NK-92 (cell line): ENCODE measurements around the gene RCC2.
"Not testable (repeated sequence)": the region's sequence is repeated elsewhere in the genome, so short reads cannot be mapped to it uniquely, and the experiment has no call there.

Source experiments
- DNase-seq: peaks from one replicate; lab custom pipeline; 2025; ENCODE audit not compliant: unreplicated experiment; lab: John Stamatoyannopoulos, UW

The RCC2 gene

GRCh38 chr1:17422461-17422860 lies 17.0 kb downstream of the RCC2 start:
- DNase-seq, result no peak

- DNase-seq, result no peak
Observed at GRCh38 chr1:17420391-17420918, 19.0 kb downstream of the RCC2 start.

- no peak for DNase-seq
Observed at GRCh38 chr1:17419626-17420328, 19.7 kb downstream of the RCC2 start.

GRCh38 chr1:17416389-17416788 lies 23.1 kb downstream of the RCC2 start:
- no peak for DNase-seq

- no peak for DNase-seq
Observed at GRCh38 chr1:17414022-17414421, 25.5 kb downstream of the RCC2 start.

- DNase-seq, result no peak
Observed at GRCh38 chr1:17412093-17412870, 27.2 kb downstream of the RCC2 start.

- no peak for DNase-seq
Observed at GRCh38 chr1:17409391-17409811, 30.1 kb downstream of the RCC2 start.

- DNase-seq, result not testable (repeated sequence)
Observed at GRCh38 chr1:17407786-17408514, 31.5 kb downstream of the RCC2 start.

GRCh38 chr1:17406760-17407475 lies 32.6 kb downstream of the RCC2 start:
- DNase-seq, result not testable (repeated sequence)

- no peak for DNase-seq
Observed at GRCh38 chr1:17405898-17406759, 33.3 kb downstream of the RCC2 start.

GRCh38 chr1:17404820-17405219 lies 34.7 kb downstream of the RCC2 start:
- DNase-seq, result no peak

GRCh38 chr1:17404034-17404684 lies 35.3 kb downstream of the RCC2 start:
- DNase-seq, result no peak

GRCh38 chr1:17403081-17403480 lies 36.4 kb downstream of the RCC2 start:
- DNase-seq, result no peak

- DNase-seq, result no peak
Observed at GRCh38 chr1:17401841-17402240, 37.6 kb downstream of the RCC2 start.

GRCh38 chr1:17400725-17401341 lies 38.6 kb downstream of the RCC2 start:
- no peak for DNase-seq

GRCh38 chr1:17397910-17398695 lies 41.4 kb downstream of the RCC2 start:
- DNase-seq, result no peak

GRCh38 chr1:17393230-17393629 lies 46.2 kb downstream of the RCC2 start:
- DNase-seq, result no peak

- DNase-seq, result no peak
Observed at GRCh38 chr1:17392199-17392740, 47.2 kb downstream of the RCC2 start.
